ENCODE data around the gene AUNIP.
A peak's percentile ranks its signal among the peaks of the same experiment; 100 is the strongest.

DNA sequence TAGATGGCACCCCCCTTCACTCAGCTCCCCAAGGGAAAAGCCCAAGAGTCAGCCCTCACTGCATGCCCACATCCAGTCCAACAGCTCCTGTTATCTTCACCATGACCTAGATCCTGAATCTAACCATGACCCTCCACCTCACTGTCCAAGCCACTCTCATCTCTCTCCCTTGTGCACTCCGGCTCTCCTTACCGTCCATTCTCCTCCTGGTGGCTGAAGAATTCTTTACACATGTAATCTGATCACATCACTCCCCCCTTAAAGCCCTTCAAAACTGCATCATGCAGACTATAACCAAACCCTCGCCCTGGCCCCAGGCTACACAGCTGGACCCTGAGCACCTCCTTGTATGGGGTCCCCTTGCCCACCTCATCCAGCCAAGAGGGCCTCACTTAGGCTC, 30.2 kb upstream of the AUNIP start:
- TF ChIP-seq, protein P1, sequence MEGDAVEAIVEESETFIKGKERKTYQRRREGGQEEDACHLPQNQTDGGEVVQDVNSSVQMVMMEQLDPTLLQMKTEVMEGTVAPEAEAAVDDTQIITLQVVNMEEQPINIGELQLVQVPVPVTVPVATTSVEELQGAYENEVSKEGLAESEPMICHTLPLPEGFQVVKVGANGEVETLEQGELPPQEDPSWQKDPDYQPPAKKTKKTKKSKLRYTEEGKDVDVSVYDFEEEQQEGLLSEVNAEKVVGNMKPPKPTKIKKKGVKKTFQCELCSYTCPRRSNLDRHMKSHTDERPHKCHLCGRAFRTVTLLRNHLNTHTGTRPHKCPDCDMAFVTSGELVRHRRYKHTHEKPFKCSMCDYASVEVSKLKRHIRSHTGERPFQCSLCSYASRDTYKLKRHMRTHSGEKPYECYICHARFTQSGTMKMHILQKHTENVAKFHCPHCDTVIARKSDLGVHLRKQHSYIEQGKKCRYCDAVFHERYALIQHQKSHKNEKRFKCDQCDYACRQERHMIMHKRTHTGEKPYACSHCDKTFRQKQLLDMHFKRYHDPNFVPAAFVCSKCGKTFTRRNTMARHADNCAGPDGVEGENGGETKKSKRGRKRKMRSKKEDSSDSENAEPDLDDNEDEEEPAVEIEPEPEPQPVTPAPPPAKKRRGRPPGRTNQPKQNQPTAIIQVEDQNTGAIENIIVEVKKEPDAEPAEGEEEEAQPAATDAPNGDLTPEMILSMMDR (IDR thresholded peaks at IDR 0.05) = peak in 1 of 6 experiments; percentile 22
- no peak for TF ChIP-seq POLR2A (IDR thresholded peaks at IDR 0.05)
